Subcutaneous abdominal adipose tissue (tissue), 5 donors: Measurements from ENCODE around the gene NECTIN3.

Experiments used
- H3K27ac ChIP-seq: one replicate; pipeline ENCODE4 v1.7.0; 2013; ENCODE audit warnings: low read depth, mild to moderate bottlenecking, inconsistent platforms, low read length, moderate library complexity
- H3K27me3 ChIP-seq, 5 donors: one replicate each; pipeline ENCODE4 v1.7.0; 2013; ENCODE audit warnings: low read length in 5 of 5, inconsistent platforms in 1 of 5; ENCODE audit not compliant: control insufficient read depth in 5 of 5, insufficient read depth in 4 of 5
- H3K36me3 ChIP-seq, 5 donors: one replicate each; pipeline ENCODE4 v1.7.0; 2013; ENCODE audit warnings: low read length in 5 of 5; ENCODE audit not compliant: control insufficient read depth in 5 of 5, insufficient read depth in 5 of 5
- H3K4me1 ChIP-seq, 5 donors: one replicate each; pipeline ENCODE4 v1.7.0; 2013; ENCODE audit warnings: low read length in 5 of 5, mild to moderate bottlenecking in 3 of 5, moderate library complexity in 1 of 5; ENCODE audit not compliant: control insufficient read depth in 5 of 5, insufficient read depth in 5 of 5
- H3K4me3 ChIP-seq, 5 donors: one replicate each; pipeline ENCODE4 v1.7.0; 2013; ENCODE audit warnings: low read length in 5 of 5, low read depth in 1 of 5
- H3K9ac ChIP-seq, 5 donors: one replicate each; pipeline ENCODE4 v1.7.0; 2013; ENCODE audit warnings: low read length in 5 of 5, mild to moderate bottlenecking in 4 of 5, moderate library complexity in 3 of 5
- H3K9me3 ChIP-seq, 5 donors: one replicate each; pipeline ENCODE4 v1.7.0; 2013; ENCODE audit warnings: low read length in 5 of 5; ENCODE audit not compliant: control insufficient read depth in 5 of 5
- donor health status: healthy.
- donor health status: healthy.
- donor health status: healthy.
- donor health status: healthy.
- donor health status: healthy.

Gene NECTIN3

DNA sequence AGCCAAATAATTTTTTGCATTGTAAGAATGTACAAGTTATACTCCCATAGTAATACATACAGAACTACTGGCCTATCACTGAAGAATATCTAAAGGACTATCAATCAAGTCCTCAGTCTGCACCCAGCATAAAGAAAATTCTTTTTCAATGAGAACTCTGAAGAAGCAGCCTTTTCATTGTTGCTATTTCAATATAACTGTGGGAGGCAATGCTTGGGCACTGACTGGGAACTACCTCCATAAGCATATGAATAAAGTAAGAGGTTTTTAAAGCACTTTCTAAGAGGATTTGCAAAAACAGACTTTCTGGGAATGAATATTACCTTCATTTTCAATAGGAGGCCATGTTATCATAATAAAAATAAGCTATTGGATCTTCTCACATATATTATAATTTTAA, 24.6 kb upstream of the NECTIN3 start:
- Histone ChIP-seq H3K27ac (no peak overlapping the region), H3K36me3 (no peaks in the 10 kb centered on the region), H3K4me1 (no peaks in the 10 kb centered on the region), H3K4me3 (no peak overlapping the region), H3K9me3 (no peaks in the 10 kb centered on the region), H3K27me3 (no peaks in the 10 kb centered on the region), H3K9ac (no peak overlapping the region)

DNA sequence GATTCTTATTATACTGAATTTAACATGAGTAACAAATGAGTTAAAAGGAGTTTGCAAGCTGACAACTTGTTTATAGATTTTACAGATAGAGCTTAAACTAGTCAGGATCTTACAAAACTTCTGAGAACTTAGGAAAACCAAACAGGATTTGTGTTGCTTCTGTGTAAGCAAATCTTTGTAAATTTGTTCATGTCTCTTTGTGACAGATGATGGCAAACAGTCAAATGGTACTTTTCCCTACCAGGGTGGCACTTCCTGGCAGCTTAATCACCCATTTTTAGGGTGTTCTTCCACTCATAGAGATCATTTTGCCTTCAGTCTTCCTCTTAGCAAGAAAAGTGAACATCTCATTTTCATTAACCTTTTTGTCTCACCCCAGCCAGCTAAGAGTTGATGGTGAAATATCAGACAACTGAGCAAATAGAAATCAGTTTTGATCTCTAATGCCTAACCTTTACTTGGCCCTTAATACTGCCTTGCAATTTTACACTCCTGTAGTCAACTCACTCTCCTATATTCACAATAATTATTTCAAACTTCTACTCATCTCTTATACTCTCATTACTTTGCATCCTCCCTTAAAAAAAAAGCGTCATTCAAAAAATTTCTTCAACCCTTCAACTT, 23.7 kb upstream of the NECTIN3 start:
- H3K27me3 ChIP-seq: no peaks in the 10 kb centered on the region
- no peaks in the 10 kb centered on the region for H3K36me3 ChIP-seq
- no peak overlapping the region for H3K9ac ChIP-seq
- H3K27ac ChIP-seq: no peak overlapping the region
- no peaks in the 10 kb centered on the region for H3K4me1 ChIP-seq
- H3K4me3 ChIP-seq: no peak overlapping the region
- H3K9me3 ChIP-seq: no peaks in the 10 kb centered on the region

DNA sequence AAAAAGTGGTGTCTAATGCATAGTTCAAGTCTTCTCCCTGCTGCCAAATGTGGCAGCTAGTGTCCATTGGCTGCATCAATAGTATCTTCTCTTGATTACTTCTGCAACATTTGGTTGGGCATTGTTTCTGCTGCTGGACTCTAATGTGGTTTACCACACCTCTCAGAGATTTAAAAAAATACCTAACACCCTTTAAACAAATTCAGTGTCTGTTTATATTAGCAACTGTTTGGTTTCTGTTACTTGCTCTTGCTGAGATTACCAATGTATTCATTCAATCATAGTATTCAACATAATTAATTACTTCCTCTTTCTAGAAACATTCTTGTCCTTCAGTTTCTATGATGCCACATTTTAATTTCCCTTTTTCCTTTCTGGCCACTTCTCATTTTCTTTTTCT, 20.3 kb upstream of the NECTIN3 start:
- no peak overlapping the region for H3K4me3 ChIP-seq
- H3K4me1 ChIP-seq: no peaks in the 10 kb centered on the region
- no peaks in the 10 kb centered on the region for H3K27me3 ChIP-seq
- H3K9ac ChIP-seq: no peak overlapping the region
- H3K9me3 ChIP-seq: no peaks in the 10 kb centered on the region
- H3K27ac ChIP-seq: no peak overlapping the region
- no peaks in the 10 kb centered on the region for H3K36me3 ChIP-seq

DNA sequence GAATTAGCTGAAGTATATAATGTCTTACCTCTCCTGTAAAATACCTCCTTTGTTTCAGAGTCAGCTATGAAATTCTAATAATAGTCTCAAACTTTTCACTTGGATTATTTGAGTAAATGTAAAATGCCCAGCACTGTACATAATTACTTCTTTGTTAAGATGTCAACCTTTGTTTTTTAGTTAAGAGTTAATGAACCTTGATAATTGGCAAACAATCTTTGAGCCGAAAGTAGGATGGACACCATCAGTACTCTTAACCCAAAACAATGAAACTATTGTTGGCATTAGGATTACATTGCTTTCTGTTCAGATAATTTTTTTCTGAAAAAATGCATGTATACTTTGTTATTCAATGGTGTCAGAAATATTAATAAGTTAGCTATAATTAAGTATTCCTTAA, 3.0 kb upstream of the NECTIN3 start:
- no peak overlapping the region for H3K9ac ChIP-seq
- H3K9me3 ChIP-seq: no peaks in the 10 kb centered on the region
- no peak overlapping the region for H3K4me3 ChIP-seq
- H3K27me3 ChIP-seq: no peaks in the 10 kb centered on the region
- no peaks in the 10 kb centered on the region for H3K36me3 ChIP-seq
- H3K4me1 ChIP-seq: peaks cover 0 to 29% (median 26%) of the 10 kb centered on the region in 5 donors
- no peak overlapping the region for H3K27ac ChIP-seq

DNA sequence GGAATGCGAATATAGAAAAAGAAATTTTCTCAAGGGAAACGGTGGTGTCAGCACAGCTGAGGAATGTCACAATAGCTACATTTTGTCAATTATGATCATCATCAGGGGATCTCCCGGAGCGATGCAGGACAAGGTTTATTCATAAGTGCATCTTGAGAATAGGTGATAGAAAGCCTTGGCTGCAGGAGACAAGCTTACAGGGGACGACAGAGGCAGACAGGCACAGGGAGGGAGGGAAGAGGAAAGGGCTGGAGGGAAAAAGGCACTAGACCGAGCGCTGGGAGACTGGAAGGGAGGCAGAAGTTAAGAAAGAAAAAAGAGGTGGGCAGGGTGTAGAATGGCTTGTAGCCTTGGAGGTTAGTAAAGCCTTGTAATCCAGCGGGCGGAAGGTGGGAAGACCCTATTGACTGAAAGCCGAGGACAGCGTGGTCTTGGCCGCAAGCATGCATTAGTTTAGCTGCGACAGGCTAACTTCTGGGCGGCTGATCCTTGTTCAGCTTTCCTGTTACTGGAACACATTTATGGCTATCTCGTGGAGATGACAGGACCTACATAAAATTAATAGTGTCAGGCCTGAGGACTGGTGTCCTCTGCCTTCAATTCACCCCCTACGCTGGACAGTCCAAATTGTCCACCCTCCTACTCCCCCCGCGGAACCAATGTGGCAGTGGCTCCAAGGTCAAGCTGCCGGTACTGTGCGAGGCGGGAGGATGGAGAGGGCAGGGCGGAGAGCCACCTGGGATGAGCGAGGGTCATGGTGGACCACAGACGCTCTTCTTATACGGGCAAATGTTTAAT, 1.4 kb upstream of the NECTIN3 start:
- Histone ChIP-seq H3K27me3 (no peaks in the 10 kb centered on the region), H3K4me3 (peak overlapping the region; percentile 83 to 96 (median 90)), H3K36me3 (no peaks in the 10 kb centered on the region), H3K9me3 (no peaks in the 10 kb centered on the region), H3K4me1 (peaks cover 0 to 35% (median 27%) of the 10 kb centered on the region in 5 donors), H3K27ac (peak overlapping the region; percentile 84), H3K9ac (peak overlapping the region in 4 of 5 donors; percentile 71 to 80 (median 72))

DNA sequence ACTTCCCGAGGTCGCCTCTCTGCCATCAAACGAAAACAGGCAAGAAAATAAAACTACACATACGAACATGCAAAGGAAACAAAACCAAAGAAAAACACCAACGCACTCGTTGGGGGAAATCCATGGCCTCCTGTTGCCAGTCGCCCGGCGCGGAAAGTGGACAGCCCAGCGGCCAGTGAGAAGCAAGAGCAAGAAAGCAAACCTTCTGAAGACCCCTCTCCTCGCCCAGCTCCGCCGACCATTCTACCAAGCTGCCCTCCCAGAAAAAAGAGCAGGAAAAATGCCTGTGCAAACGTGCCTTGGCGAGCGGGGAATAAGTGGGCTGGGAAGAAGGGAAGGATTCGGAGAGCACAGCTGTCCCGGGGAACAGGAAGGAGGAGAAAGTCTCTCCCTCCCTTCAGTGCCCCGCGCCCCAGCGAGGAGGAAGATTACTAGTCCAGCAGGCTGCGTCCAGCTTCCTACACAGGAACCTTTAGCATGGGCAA, 802 bp upstream of the NECTIN3 start:
- Histone ChIP-seq H3K9me3 (no peaks in the 10 kb centered on the region), H3K27ac (peak overlapping the region; percentile 84), H3K4me1 (peaks cover 0 to 35% (median 27%) of the 10 kb centered on the region in 5 donors), H3K36me3 (no peaks in the 10 kb centered on the region), H3K9ac (peak overlapping the region; percentile 58 to 80 (median 71)), H3K4me3 (peak overlapping the region; percentile 83 to 96 (median 90)), H3K27me3 (no peaks in the 10 kb centered on the region)

DNA sequence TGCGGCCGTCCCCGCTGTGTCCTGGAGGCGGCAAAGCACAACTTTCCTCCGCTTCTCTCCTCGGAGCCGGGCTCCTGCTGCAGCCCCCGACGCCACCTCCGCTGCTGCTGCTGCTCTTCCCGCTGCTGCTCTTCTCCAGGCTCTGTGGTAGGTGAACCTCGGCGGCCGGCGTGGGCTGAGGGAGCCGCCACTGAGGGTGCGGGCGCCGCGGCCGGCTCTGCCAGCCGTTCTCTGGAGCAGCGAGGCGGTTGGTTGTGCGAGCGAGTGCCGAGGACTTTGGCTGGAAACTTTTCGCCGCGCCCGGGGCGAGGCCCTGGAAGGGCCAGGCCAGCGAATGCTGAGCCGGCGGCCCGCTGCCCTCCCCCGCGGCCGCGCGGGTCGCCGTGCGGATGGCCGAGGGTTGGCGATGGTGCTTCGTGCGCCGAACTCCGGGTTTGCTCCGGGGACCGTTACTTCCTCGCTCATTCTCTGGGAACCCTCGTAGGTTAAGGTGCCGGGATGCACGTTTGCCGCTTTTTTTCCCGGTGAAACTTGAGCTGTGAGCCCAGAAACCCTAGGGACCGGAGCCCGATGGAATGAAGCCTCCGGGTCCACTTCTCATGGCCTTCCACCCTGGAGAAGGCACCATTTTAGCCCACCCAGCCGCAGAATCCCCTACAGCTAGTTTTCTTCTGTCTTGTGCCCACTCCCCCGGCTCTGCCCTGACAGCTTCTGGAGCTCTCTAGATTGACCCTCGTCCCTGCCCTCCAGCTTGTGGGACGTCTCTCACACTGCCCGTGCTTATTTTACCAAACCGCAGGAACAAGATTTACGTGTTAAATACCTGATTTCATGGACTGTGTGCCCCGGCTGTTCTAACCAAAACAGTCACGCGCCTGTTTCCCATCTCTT, 660 bp downstream of the NECTIN3 start:
- Histone ChIP-seq H3K36me3 (no peaks in the 10 kb centered on the region), H3K27me3 (no peaks in the 10 kb centered on the region), H3K9ac (peak overlapping the region; percentile 68 to 89 (median 85)), H3K4me3 (peak overlapping the region; percentile 83 to 97 (median 90)), H3K9me3 (no peaks in the 10 kb centered on the region), H3K4me1 (peaks cover 0 to 35% (median 27%) of the 10 kb centered on the region in 5 donors), H3K27ac (peak overlapping the region; percentile 73)

DNA sequence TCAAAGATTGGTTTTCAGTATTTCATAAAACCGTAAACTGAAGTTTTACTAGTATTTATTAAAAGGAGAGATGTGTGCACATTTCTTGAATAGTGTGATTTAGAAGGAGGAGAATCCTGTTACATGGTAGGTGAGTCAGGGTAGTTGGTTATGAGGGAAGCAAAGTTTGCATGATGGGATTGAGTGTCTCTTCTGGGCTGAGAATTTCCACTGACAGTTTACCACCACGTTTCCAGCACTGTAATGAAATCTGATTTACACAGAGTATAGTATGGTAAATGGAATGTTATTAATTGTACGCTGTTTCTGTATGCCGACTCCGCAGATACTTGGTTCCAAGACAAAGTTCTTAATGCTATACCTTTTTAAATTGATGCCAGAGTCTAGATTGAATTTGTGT, 1.6 kb downstream of the NECTIN3 start:
- Histone ChIP-seq H3K9me3 (no peaks in the 10 kb centered on the region), H3K4me1 (peaks cover 0 to 35% (median 27%) of the 10 kb centered on the region in 5 donors), H3K4me3 (peak overlapping the region; percentile 83 to 97 (median 90)), H3K9ac (peak overlapping the region in 2 of 5 donors; percentile 88 to 89), H3K36me3 (no peaks in the 10 kb centered on the region), H3K27ac (no peak overlapping the region), H3K27me3 (no peaks in the 10 kb centered on the region)

DNA sequence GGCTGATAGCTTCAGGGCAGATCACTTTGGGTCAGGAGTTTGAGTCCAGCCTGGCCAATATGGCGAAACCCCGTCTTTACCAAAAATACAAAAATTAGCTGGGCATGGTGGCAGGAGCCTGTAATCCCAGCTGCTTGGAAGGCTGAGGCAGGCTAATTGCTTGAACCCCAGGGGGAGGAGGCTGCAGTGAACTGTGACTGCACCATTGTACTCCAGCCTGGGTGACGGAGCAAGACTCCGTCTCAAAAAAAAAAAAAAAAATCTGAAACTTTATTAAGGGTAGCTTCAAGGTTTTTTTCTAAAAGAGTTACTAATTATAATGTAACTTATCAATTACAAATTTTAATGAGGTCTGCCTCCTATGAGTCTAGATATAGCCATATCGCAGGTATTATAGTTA, 5.1 kb downstream of the NECTIN3 start:
- no peak overlapping the region for H3K9ac ChIP-seq
- no peaks in the 10 kb centered on the region for H3K9me3 ChIP-seq
- H3K4me3 ChIP-seq: no peak overlapping the region
- peaks cover 0 to 25% (median 18%) of the 10 kb centered on the region in 5 donors for H3K4me1 ChIP-seq
- H3K36me3 ChIP-seq: no peaks in the 10 kb centered on the region
- H3K27me3 ChIP-seq: no peaks in the 10 kb centered on the region
- H3K27ac ChIP-seq: no peak overlapping the region
